ENCODE data around the gene NCAM1. TPM values are rescaled to one million over a fixed set of nuclear protein-coding genes. Genes with fewer than 3 reads are reported as not detected.

NCAM1 gene
- total RNA-seq, 1 experiment from 2014 or later, result 5.9 TPM

DNA sequence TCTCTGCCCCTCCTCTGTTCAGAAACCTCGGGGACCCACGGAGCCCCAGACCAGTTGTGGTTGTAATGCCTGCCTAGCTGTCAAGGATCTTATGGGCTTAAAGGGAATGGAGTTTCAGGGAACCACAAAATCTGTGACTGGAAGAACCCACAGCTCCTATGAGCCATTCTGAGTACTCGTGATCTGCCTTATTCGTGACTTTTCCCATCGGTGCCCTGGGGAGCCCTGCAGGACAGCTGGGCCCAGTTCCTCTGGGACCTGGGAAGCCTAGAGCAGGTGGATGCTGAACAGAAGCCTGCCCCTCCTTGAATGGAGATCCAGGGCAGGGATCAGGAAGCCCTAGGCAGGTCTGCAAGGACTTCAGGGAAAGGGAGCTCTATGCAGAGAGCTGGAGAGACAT lies 311.1 kb downstream of the NCAM1 start (continued):
- TF ChIP-seq, protein P1, sequence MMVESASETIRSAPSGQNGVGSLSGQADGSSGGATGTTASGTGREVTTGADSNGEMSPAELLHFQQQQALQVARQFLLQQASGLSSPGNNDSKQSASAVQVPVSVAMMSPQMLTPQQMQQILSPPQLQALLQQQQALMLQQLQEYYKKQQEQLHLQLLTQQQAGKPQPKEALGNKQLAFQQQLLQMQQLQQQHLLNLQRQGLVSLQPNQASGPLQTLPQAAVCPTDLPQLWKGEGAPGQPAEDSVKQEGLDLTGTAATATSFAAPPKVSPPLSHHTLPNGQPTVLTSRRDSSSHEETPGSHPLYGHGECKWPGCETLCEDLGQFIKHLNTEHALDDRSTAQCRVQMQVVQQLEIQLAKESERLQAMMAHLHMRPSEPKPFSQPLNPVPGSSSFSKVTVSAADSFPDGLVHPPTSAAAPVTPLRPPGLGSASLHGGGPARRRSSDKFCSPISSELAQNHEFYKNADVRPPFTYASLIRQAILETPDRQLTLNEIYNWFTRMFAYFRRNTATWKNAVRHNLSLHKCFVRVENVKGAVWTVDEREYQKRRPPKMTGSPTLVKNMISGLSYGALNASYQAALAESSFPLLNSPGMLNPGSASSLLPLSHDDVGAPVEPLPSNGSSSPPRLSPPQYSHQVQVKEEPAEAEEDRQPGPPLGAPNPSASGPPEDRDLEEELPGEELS (CRISPR knock-in tag; IDR thresholded peaks at IDR 0.05), result no peak
- TF ChIP-seq, protein P2, sequence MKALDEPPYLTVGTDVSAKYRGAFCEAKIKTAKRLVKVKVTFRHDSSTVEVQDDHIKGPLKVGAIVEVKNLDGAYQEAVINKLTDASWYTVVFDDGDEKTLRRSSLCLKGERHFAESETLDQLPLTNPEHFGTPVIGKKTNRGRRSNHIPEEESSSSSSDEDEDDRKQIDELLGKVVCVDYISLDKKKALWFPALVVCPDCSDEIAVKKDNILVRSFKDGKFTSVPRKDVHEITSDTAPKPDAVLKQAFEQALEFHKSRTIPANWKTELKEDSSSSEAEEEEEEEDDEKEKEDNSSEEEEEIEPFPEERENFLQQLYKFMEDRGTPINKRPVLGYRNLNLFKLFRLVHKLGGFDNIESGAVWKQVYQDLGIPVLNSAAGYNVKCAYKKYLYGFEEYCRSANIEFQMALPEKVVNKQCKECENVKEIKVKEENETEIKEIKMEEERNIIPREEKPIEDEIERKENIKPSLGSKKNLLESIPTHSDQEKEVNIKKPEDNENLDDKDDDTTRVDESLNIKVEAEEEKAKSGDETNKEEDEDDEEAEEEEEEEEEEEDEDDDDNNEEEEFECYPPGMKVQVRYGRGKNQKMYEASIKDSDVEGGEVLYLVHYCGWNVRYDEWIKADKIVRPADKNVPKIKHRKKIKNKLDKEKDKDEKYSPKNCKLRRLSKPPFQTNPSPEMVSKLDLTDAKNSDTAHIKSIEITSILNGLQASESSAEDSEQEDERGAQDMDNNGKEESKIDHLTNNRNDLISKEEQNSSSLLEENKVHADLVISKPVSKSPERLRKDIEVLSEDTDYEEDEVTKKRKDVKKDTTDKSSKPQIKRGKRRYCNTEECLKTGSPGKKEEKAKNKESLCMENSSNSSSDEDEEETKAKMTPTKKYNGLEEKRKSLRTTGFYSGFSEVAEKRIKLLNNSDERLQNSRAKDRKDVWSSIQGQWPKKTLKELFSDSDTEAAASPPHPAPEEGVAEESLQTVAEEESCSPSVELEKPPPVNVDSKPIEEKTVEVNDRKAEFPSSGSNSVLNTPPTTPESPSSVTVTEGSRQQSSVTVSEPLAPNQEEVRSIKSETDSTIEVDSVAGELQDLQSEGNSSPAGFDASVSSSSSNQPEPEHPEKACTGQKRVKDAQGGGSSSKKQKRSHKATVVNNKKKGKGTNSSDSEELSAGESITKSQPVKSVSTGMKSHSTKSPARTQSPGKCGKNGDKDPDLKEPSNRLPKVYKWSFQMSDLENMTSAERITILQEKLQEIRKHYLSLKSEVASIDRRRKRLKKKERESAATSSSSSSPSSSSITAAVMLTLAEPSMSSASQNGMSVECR (CRISPR knock-in tag; IDR thresholded peaks at IDR 0.05; ENCODE audit: borderline replicate concordance), result no peak
- TF ChIP-seq NR2C2 (CRISPR knock-in tag; IDR thresholded peaks at IDR 0.05) (no peak), ELF4 (CRISPR knock-in tag; IDR thresholded peaks at IDR 0.05; ENCODE audit: low read depth) (no peak), ZMAT4 (CRISPR knock-in tag; IDR thresholded peaks at IDR 0.05) (no peak), MXD4 (CRISPR knock-in tag; IDR thresholded peaks at IDR 0.05; ENCODE audit: borderline replicate concordance) (no peak), TCF7 (CRISPR knock-in tag; IDR thresholded peaks at IDR 0.05; ENCODE audit: low read depth) (no peak), ZNF219 (CRISPR knock-in tag; IDR thresholded peaks at IDR 0.05; ENCODE audit: borderline replicate concordance) (no peak)
- TF ChIP-seq, protein P3, sequence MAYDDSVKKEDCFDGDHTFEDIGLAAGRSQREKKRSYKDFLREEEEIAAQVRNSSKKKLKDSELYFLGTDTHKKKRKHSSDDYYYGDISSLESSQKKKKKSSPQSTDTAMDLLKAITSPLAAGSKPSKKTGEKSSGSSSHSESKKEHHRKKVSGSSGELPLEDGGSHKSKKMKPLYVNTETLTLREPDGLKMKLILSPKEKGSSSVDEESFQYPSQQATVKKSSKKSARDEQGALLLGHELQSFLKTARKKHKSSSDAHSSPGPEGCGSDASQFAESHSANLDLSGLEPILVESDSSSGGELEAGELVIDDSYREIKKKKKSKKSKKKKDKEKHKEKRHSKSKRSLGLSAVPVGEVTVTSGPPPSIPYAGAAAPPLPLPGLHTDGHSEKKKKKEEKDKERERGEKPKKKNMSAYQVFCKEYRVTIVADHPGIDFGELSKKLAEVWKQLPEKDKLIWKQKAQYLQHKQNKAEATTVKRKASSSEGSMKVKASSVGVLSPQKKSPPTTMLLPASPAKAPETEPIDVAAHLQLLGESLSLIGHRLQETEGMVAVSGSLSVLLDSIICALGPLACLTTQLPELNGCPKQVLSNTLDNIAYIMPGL (CRISPR knock-in tag; IDR thresholded peaks at IDR 0.05), result no peak

GRCh38 chr11:113272927-113273615 lies 311.9 kb downstream of the NCAM1 start:
- Mint-ChIP-seq H3K36me3 (no peaks in the 10 kb centered on the region), H3K27ac (no peak overlapping the region), H3K4me3 (no peak overlapping the region), H3K27me3 (ENCODE audit: low read depth) (no peaks in the 10 kb centered on the region; the same call in 1 of the 2 replicates), H3K4me1 (no peaks in the 10 kb centered on the region), H3K9me3 (no peaks in the 10 kb centered on the region)
- DNase-seq (ENCODE audit: low spot score), result no peak
- CTCF ChIA-PET, result interaction anchor here (1.1 to 2.0 kb wide), 3 partner anchors 17 to 832 kb away, joined by 3 to 15 read pairs (median 4); no protein-coding TSS in a partner anchor
- POLR2A ChIA-PET, result no interaction called here
- no peak for ATAC-seq
- TF ChIP-seq, protein P4, sequence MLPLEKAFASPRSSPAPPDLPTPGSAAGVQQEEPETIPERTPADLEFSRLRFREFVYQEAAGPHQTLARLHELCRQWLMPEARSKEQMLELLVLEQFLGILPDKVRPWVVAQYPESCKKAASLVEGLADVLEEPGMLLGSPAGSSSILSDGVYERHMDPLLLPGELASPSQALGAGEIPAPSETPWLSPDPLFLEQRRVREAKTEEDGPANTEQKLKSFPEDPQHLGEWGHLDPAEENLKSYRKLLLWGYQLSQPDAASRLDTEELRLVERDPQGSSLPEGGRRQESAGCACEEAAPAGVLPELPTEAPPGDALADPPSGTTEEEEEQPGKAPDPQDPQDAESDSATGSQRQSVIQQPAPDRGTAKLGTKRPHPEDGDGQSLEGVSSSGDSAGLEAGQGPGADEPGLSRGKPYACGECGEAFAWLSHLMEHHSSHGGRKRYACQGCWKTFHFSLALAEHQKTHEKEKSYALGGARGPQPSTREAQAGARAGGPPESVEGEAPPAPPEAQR (CRISPR knock-in tag; IDR thresholded peaks at IDR 0.05), result no peak
- TF ChIP-seq ZNF423 (CRISPR knock-in tag; IDR thresholded peaks at IDR 0.05) (no peak), AR (CRISPR knock-in tag; IDR thresholded peaks at IDR 0.05) (no peak), ZNF138 (CRISPR knock-in tag; conservative IDR thresholded peaks at IDR 0.05) (no peak), SOX15 (CRISPR knock-in tag; IDR thresholded peaks at IDR 0.05) (no peak), ZBTB43 (CRISPR knock-in tag; IDR thresholded peaks at IDR 0.05) (no peak), ETV6 (CRISPR knock-in tag; IDR thresholded peaks at IDR 0.05) (no peak), STAT6 (CRISPR knock-in tag; conservative IDR thresholded peaks at IDR 0.05; ENCODE audit: low read depth) (no peak), MXD4 (CRISPR knock-in tag; IDR thresholded peaks at IDR 0.05; ENCODE audit: borderline replicate concordance) (no peak)
